KMS-11 (cell line): Measurements from ENCODE around the gene GOT1.

Source experiments
- H2AFZ ChIP-seq: fragments of 200-600 bp; sonication (generic); 2 replicates; pipeline ENCODE4 v1.6.1; 2016; ENCODE audit warnings: antibody characterized with exemption, mixed run types, low read depth
- H3K27ac ChIP-seq: fragments of 200-600 bp; sonication (generic); 2 replicates; pipeline ENCODE4 v1.6.1; 2016; ENCODE audit warnings: mild to moderate bottlenecking, mixed run types
- H3K27me3 ChIP-seq: fragments of 200-600 bp; sonication (generic); 2 replicates; pipeline ENCODE4 v1.6.1; 2017; ENCODE audit warnings: mild to moderate bottlenecking, low read depth, mixed run types, moderate library complexity; ENCODE audit not compliant: insufficient read depth
- H3K36me3 ChIP-seq: fragments of 200-600 bp; sonication (generic); 2 replicates; pipeline ENCODE4 v1.6.1; 2017; ENCODE audit warnings: mild to moderate bottlenecking, mixed run types; ENCODE audit not compliant: insufficient read depth
- H3K4me1 ChIP-seq: fragments of 200-600 bp; sonication (generic); 2 replicates; pipeline ENCODE4 v1.6.1; 2016; ENCODE audit warnings: mild to moderate bottlenecking, low read depth, mixed run types; ENCODE audit not compliant: poor library complexity, severe bottlenecking
- H3K4me2 ChIP-seq: fragments of 200-600 bp; sonication (generic); 2 replicates; pipeline ENCODE4 v1.7.0; 2016; ENCODE audit warnings: mild to moderate bottlenecking, mixed run types
- H3K4me3 ChIP-seq: fragments of 200-600 bp; sonication (generic); IDR thresholded peaks from 2 replicates; pipeline ENCODE4 v1.6.1; 2017; ENCODE audit warnings: low read depth, low read length, mixed read lengths; ENCODE audit not compliant: insufficient read depth
- H3K79me2 ChIP-seq: fragments of 200-600 bp; sonication (generic); 2 replicates; pipeline ENCODE4 v1.6.1; 2016; ENCODE audit warnings: low read depth, mixed run types; ENCODE audit not compliant: insufficient read depth
- H3K9ac ChIP-seq: fragments of 200-600 bp; sonication (generic); 2 replicates; pipeline ENCODE4 v1.6.1; 2016; ENCODE audit warnings: mild to moderate bottlenecking, mixed run types
- H4K20me1 ChIP-seq: fragments of 200-600 bp; sonication (generic); 2 replicates; pipeline ENCODE4 v1.6.1; 2016; ENCODE audit warnings: mild to moderate bottlenecking, mixed run types; ENCODE audit not compliant: insufficient read depth
- TF ChIP-seq, protein P1 (sequence below): fragments of 200-600 bp; sonication (generic); conservative IDR thresholded peaks from 2 replicates; pipeline ENCODE4 v1.6.1; 2017; ENCODE audit warnings: low read depth, mild to moderate bottlenecking, antibody characterized with exemption, low read length, moderate library complexity, mixed read lengths

Gene GOT1

DNA sequence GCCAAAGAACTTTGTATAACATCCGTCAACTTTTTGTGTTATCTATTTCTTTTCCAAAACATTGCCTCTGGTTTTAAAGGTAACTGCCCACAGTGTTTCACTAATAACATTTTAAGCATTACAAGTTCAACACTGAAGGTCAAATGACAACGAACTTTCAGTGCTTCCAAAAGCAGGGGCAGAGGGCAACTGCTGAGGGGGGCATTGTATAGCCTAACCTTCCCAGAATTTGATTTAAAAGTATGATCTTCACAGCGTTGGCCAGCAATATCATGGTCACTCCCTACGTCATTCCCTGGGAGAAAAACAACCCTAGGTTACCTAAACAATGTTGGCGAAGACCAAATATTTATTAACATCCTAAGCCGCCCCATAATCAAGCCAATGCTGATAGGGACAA lies 2.5 kb upstream of the GOT1 start:
- no peak overlapping the region for H3K9ac ChIP-seq
- TF ChIP-seq, protein P1, sequence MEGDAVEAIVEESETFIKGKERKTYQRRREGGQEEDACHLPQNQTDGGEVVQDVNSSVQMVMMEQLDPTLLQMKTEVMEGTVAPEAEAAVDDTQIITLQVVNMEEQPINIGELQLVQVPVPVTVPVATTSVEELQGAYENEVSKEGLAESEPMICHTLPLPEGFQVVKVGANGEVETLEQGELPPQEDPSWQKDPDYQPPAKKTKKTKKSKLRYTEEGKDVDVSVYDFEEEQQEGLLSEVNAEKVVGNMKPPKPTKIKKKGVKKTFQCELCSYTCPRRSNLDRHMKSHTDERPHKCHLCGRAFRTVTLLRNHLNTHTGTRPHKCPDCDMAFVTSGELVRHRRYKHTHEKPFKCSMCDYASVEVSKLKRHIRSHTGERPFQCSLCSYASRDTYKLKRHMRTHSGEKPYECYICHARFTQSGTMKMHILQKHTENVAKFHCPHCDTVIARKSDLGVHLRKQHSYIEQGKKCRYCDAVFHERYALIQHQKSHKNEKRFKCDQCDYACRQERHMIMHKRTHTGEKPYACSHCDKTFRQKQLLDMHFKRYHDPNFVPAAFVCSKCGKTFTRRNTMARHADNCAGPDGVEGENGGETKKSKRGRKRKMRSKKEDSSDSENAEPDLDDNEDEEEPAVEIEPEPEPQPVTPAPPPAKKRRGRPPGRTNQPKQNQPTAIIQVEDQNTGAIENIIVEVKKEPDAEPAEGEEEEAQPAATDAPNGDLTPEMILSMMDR: no peak

DNA sequence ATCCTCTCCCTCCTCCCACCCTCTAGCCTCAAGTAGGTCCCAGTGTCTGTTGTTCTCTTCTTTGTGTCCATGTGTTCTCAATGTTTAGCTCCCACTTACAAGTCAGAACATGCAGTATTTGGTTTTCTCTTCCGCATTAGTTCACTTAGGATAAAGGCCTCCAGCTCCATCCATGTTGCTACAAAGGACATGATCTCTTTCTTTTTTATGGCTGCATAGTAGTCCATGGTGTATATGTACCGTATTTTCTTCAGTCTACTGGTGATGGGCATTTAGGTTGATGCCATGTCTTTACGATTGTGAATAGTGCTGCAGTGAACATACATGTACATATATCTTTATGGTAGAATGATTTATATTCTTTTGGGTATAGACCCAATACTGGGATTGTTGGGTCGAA lies 1.6 kb upstream of the GOT1 start:
- TF ChIP-seq, protein P1: no peak
- H3K4me3 ChIP-seq: no peak overlapping the region
- H3K79me2 ChIP-seq: peaks cover 35% of the 10 kb centered on the region
- peaks cover 13% of the 10 kb centered on the region for H3K4me1 ChIP-seq
- no peak overlapping the region for H3K9ac ChIP-seq
- H3K27me3 ChIP-seq: no peaks in the 10 kb centered on the region
- no peaks in the 10 kb centered on the region for H4K20me1 ChIP-seq
- no peaks in the 10 kb centered on the region for H3K36me3 ChIP-seq
- H3K4me2 ChIP-seq: peak overlapping the region; percentile 88
- H2AFZ ChIP-seq: no peak overlapping the region
- H3K27ac ChIP-seq: no peak overlapping the region; the same call in 1 of the 2 replicates

More for the DNA sequence above, 2.5 kb upstream of the GOT1 start:
- H3K27ac ChIP-seq: no peak overlapping the region
- H4K20me1 ChIP-seq: no peaks in the 10 kb centered on the region
- H3K4me1 ChIP-seq: peaks cover 13% of the 10 kb centered on the region
- H3K27me3 ChIP-seq: no peaks in the 10 kb centered on the region
- H2AFZ ChIP-seq: no peak overlapping the region
- H3K4me2 ChIP-seq: no peak overlapping the region
- H3K79me2 ChIP-seq: peaks cover 32% of the 10 kb centered on the region
- no peaks in the 10 kb centered on the region for H3K36me3 ChIP-seq
- no peak overlapping the region for H3K4me3 ChIP-seq

DNA sequence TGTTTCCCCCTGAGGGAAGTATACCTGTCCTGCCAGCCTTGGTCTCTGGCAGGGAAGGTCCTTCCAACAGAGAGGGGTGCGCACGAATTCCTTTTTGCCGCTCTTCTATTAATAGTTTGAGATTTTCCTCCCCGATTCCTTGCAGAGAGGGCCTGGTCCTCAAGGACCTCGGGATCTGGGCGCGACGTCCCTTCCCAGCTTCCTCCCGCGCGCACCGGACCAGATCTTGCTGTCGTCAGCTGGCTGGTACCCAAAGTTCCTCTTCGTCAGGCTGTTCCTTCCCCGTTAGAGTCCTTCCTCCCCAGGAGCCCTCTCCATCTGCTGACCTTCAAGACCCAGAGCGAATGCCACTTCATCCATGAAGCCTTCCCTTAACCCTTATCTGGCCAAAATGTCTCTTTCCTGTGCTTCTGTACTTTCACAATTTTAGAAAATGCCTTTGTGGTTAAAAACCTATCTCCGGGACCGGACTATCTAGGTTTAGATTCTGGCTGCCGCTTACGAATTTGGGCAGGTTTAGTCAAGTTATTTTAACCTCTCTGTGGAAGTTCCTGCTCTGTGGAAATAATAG lies 851 bp upstream of the GOT1 start:
- Histone ChIP-seq H3K9ac (peak overlapping the region; percentile 73), H4K20me1 (no peaks in the 10 kb centered on the region), H3K4me2 (peak overlapping the region; percentile 88), H3K4me3 (no peak overlapping the region), H3K79me2 (peaks cover 39% of the 10 kb centered on the region), H3K36me3 (no peaks in the 10 kb centered on the region), H2AFZ (peak overlapping the region; percentile 87), H3K27ac (peak overlapping the region; percentile 72), H3K4me1 (peaks cover 14% of the 10 kb centered on the region), H3K27me3 (no peaks in the 10 kb centered on the region)
- TF ChIP-seq, protein P1: no peak

DNA sequence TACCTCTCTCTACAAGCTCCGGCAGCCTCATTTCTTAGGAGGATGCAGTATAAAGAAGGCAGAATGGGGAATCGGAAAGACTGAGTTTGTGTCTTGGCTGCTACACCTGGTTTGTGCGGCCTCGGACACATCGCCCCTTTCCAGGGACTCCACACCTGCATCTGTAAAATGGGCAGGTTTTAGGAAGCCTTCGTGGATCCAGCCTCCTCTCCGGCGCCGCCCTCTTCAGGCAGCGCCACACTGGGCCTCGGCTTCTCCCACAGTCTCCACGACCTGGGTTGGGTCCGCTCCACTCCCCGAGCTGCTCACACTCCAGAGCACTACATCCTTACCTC lies 341 bp downstream of the GOT1 start:
- peak overlapping the region; percentile 78 for H3K4me2 ChIP-seq
- no peaks in the 10 kb centered on the region for H3K27me3 ChIP-seq
- H4K20me1 ChIP-seq: no peaks in the 10 kb centered on the region
- H3K27ac ChIP-seq: peak overlapping the region; percentile 40
- TF ChIP-seq, protein P1: no peak
- peaks cover 24% of the 10 kb centered on the region for H3K4me1 ChIP-seq
- H3K36me3 ChIP-seq: no peaks in the 10 kb centered on the region
- peaks cover 39% of the 10 kb centered on the region for H3K79me2 ChIP-seq
- no peak overlapping the region for H3K4me3 ChIP-seq
- H2AFZ ChIP-seq: peak overlapping the region; percentile 85
- H3K9ac ChIP-seq: peak overlapping the region; percentile 51; the same call in 1 of the 2 replicates
